IMR-90 (cell line): ENCODE measurements around the gene RAB33B. TPM values are rescaled to one million over a fixed set of nuclear protein-coding genes. Genes with fewer than 3 reads are reported as not detected.

Source experiments
- ATAC-seq: fragments of 200-7000 bp; cut with Tn5 transposase; 2 replicates; pipeline ENCODE4 v1.9.1; 2020; ENCODE audit warnings: low read depth, mild to moderate bottlenecking, moderate library complexity
- BruUV-seq: library from RNA; stranded (reverse); fragments of 400-500 nt; replicated peaks from 2 replicates; lab custom pipeline; 2021; lab: Mats Ljungman, UMichigan
- CTCF ChIA-PET: fragments of 300-600 bp; formaldehyde crosslinking; extraction: SDS; loops from one replicate; lab custom pipeline; 2021; ENCODE audit warnings: antibody characterized with exemption; lab: Yijun Ruan, JAX
- POLR2A ChIA-PET: fragments of 300-600 bp; sonication (Branson Sonifier 250); formaldehyde crosslinking; loops from one replicate; lab custom pipeline; 2022; ENCODE audit warnings: antibody characterized with exemption; ENCODE audit not compliant: unreplicated experiment; lab: Charles Lee
- DNase-seq: peaks from one replicate; pipeline ENCODE4 v3.0.0; 2013
- H2AFZ ChIP-seq: replicated peaks from 2 replicates; pipeline ENCODE3; 2013; ENCODE audit warnings: low read length, mild to moderate bottlenecking; ENCODE audit not compliant: poor library complexity
- H2AK5ac ChIP-seq: 2 replicates; pipeline ENCODE4 v1.6.1; 2013; ENCODE audit warnings: low read depth, low read length, inconsistent platforms
- H2AK9ac ChIP-seq: replicated peaks from 2 replicates; pipeline ENCODE3; 2013; ENCODE audit warnings: mild to moderate bottlenecking, low read depth, low read length, moderate library complexity; ENCODE audit not compliant: poor library complexity
- H2BK120ac ChIP-seq: 2 replicates; pipeline ENCODE4 v1.6.1; 2013; ENCODE audit warnings: low read depth, low read length, inconsistent platforms
- H2BK15ac ChIP-seq: 3 replicates; pipeline ENCODE4 v1.6.1; 2013; ENCODE audit warnings: low read depth, low read length, inconsistent platforms
- H2BK20ac ChIP-seq: 2 replicates; pipeline ENCODE4 v1.6.1; 2013; ENCODE audit warnings: low read depth, mild to moderate bottlenecking, inconsistent platforms, low read length, moderate library complexity
- H2BK5ac ChIP-seq: 2 replicates; pipeline ENCODE4 v1.6.1; 2013; ENCODE audit warnings: mild to moderate bottlenecking, low read depth, low read length, inconsistent platforms; ENCODE audit not compliant: poor library complexity, severe bottlenecking
- H3K14ac ChIP-seq: replicated peaks from 2 replicates; pipeline ENCODE4 v1.6.1; 2013; ENCODE audit warnings: low read depth, low read length, inconsistent platforms
- H3K18ac ChIP-seq: 2 replicates; pipeline ENCODE4 v1.6.1; 2013; ENCODE audit warnings: low read depth, low read length, control low read depth
- H3K23ac ChIP-seq: 2 replicates; pipeline ENCODE4 v1.6.1; 2013; ENCODE audit warnings: low read depth, low read length, inconsistent platforms
- H3K27ac ChIP-seq: 2 replicates; pipeline ENCODE4 v1.5.1; 2013; ENCODE audit warnings: mild to moderate bottlenecking, control low read depth, low read length; ENCODE audit not compliant: insufficient read depth
- H3K27me3 ChIP-seq: 2 replicates; pipeline ENCODE4 v1.6.1; 2013; ENCODE audit warnings: low read length; ENCODE audit not compliant: control insufficient read depth, insufficient read depth
- H3K36me3 ChIP-seq: 2 replicates; pipeline ENCODE4 v1.6.1; 2013; ENCODE audit warnings: low read length, mixed read lengths; ENCODE audit not compliant: control insufficient read depth, insufficient read depth
- H3K4ac ChIP-seq: 2 replicates; pipeline ENCODE4 v1.6.1; 2013; ENCODE audit warnings: low read depth, low read length, inconsistent platforms
- H3K4me1 ChIP-seq: 2 replicates; pipeline ENCODE4 v1.6.1; 2013; ENCODE audit warnings: low read length, mixed read lengths; ENCODE audit not compliant: control insufficient read depth, insufficient read depth
- H3K4me2 ChIP-seq: 2 replicates; pipeline ENCODE4 v1.6.1; 2013; ENCODE audit warnings: low read depth, mild to moderate bottlenecking, control low read depth, low read length, moderate library complexity
- H3K4me3 ChIP-seq: 2 replicates; pipeline ENCODE4 v1.5.1; 2013; ENCODE audit warnings: low read depth, mild to moderate bottlenecking, control low read depth, low read length, moderate library complexity; ENCODE audit not compliant: insufficient read depth
- H3K56ac ChIP-seq: 2 replicates; pipeline ENCODE4 v1.6.1; 2013; ENCODE audit warnings: low read length, inconsistent platforms; ENCODE audit not compliant: insufficient read depth; ENCODE audit errors: extremely low read depth
- H3K79me1 ChIP-seq, 2 experiments: 2 replicates each; pipeline ENCODE4 v1.6.1; 2013; ENCODE audit warnings: low read length in 2 of 2, inconsistent platforms in 1 of 2, low read depth in 1 of 2
- H3K9ac ChIP-seq: 2 replicates; pipeline ENCODE4 v1.6.1; 2013; ENCODE audit warnings: low read depth, low read length, control low read depth
- H3K9me1 ChIP-seq: 2 replicates; pipeline ENCODE4 v1.6.1; 2013; ENCODE audit warnings: low read length, inconsistent platforms; ENCODE audit not compliant: insufficient read depth
- H3K9me3 ChIP-seq: 2 replicates; pipeline ENCODE4 v1.6.1; 2013; ENCODE audit warnings: low read length; ENCODE audit not compliant: control insufficient read depth, insufficient read depth
- H4K20me1 ChIP-seq: 2 replicates; pipeline ENCODE4 v1.6.1; 2013; ENCODE audit warnings: low read length, inconsistent platforms; ENCODE audit not compliant: insufficient read depth
- H4K5ac ChIP-seq: 2 replicates; pipeline ENCODE4 v1.6.1; 2013; ENCODE audit warnings: mild to moderate bottlenecking, low read depth, low read length, control low read depth
- H4K8ac ChIP-seq, 2 experiments: 2 replicates each; pipeline ENCODE4 v1.6.1; 2013; ENCODE audit warnings: low read depth in 2 of 2, low read length in 2 of 2, control low read depth in 1 of 2, inconsistent platforms in 1 of 2
- H4K91ac ChIP-seq: 2 replicates; pipeline ENCODE4 v1.6.1; 2013; ENCODE audit warnings: low read depth, low read length, inconsistent platforms; ENCODE audit not compliant: insufficient read depth
- BHLHE40 ChIP-seq: fragments of 150-350 bp; IDR thresholded peaks from 2 replicates; pipeline ENCODE4 v1.6.1; 2016; ENCODE audit warnings: mild to moderate bottlenecking, low read depth, low read length
- CEBPB ChIP-seq: IDR thresholded peaks from 2 replicates; pipeline ENCODE4 v1.6.1; 2012; ENCODE audit warnings: low read depth, low read length, improper control_type of control experiment
- CHD1 ChIP-seq: IDR thresholded peaks from 2 replicates; pipeline ENCODE4 v1.6.1; 2012; ENCODE audit warnings: low read depth, low read length, improper control_type of control experiment
- FOS ChIP-seq: fragments of 150-350 bp; IDR thresholded peaks from 2 replicates; pipeline ENCODE4 v1.6.1; 2016; ENCODE audit warnings: low read depth, low read length
- MAFK ChIP-seq: IDR thresholded peaks from 2 replicates; pipeline ENCODE4 v1.6.1; 2012; ENCODE audit warnings: low read depth, low read length, improper control_type of control experiment
- MAZ ChIP-seq: IDR thresholded peaks from 2 replicates; pipeline ENCODE4 v1.6.1; 2012; ENCODE audit warnings: low read depth, mild to moderate bottlenecking, low read length, improper control_type of control experiment, moderate library complexity, borderline replicate concordance
- MXI1 ChIP-seq: IDR thresholded peaks from 2 replicates; pipeline ENCODE4 v1.6.1; 2012; ENCODE audit warnings: low read depth, mild to moderate bottlenecking, low read length, moderate library complexity, borderline replicate concordance
- NFE2L2 ChIP-seq: fragments of 150-350 bp; IDR thresholded peaks from 2 replicates; pipeline ENCODE4 v1.6.1; 2016; ENCODE audit warnings: low read depth, mild to moderate bottlenecking, low read length
- POLR2A ChIP-seq: IDR thresholded peaks from 2 replicates; pipeline ENCODE4 v1.6.1; 2012; ENCODE audit warnings: mild to moderate bottlenecking, low read depth, low read length
- RAD21 ChIP-seq: IDR thresholded peaks from 2 replicates; pipeline ENCODE4 v1.6.1; 2012; ENCODE audit warnings: low read length, improper control_type of control experiment
- RCOR1 ChIP-seq: IDR thresholded peaks from 2 replicates; pipeline ENCODE4 v1.6.1; 2012; ENCODE audit warnings: mild to moderate bottlenecking, low read length, improper control_type of control experiment; ENCODE audit not compliant: insufficient replicate concordance
- RFX5 ChIP-seq: IDR thresholded peaks from 2 replicates; pipeline ENCODE4 v1.8.0; 2012; ENCODE audit warnings: low read depth, mild to moderate bottlenecking, low read length, moderate library complexity
- SMC3 ChIP-seq: fragments of 150-350 bp; IDR thresholded peaks from 2 replicates; pipeline ENCODE4 v1.6.1; 2016; ENCODE audit warnings: low read depth, mild to moderate bottlenecking, antibody characterized with exemption, low read length, moderate library complexity
- WGBS, 2 experiments: methylation state at CpG; one replicate each; pipeline versions ENCODE4 v1.1.5 to v1.1.7; 2013; ENCODE audit warnings: missing lambda C conversion rate in 2 of 2; ENCODE audit not compliant: insufficient read length in 1 of 2; ENCODE audit errors: extremely low coverage in 2 of 2; 5-methylcytosine and 5-hydroxymethylcytosine counted together
- dilution Hi-C: fragments of 300-500 bp; cut with HindIII; formaldehyde crosslinking; loops from one replicate; pipeline ENCODE4 v1.14.3; 2018; ENCODE audit warnings: low sequenced_read_pairs; ENCODE audit not compliant: unreplicated experiment
- in situ Hi-C: fragments of 300-500 bp; cut with MboI; formaldehyde crosslinking; loops from 3 replicates; pipeline ENCODE4 v1.14.3; 2019; ENCODE audit warnings: low sequenced_read_pairs, inconsistent platforms, mixed read lengths
- intact Hi-C: fragments of 100-400 bp; cut with micrococcal nuclease; formaldehyde crosslinking; loops from 2 replicates; pipeline ENCODE4 v1.10.0; 2022
- polyA plus RNA-seq, 3 experiments: library from polyadenylated mRNA; depleted of rRNA; stranded (reverse); fragments of >200 nt; gene quantifications; 2 replicates each; pipeline ENCODE4 v1.2.3, GENCODE V29; 2012; ENCODE audit warnings: low replicate concordance in 1 of 3
- total RNA-seq: library from RNA; depleted of rRNA; stranded (reverse); fragments of >200 nt; gene quantifications from 2 replicates; pipeline ENCODE4 v1.2.3, GENCODE V29; 2012
- TF ChIP-seq, protein P1 (sequence below): conservative IDR thresholded peaks from 2 replicates; pipeline ENCODE4 v1.5.1; 2012; ENCODE audit warnings: mild to moderate bottlenecking, low read depth, low read length, improper control_type of control experiment
- TF ChIP-seq, protein P2 (sequence below): fragments of 150-350 bp; IDR thresholded peaks from 2 replicates; pipeline ENCODE4 v1.6.1; 2016; ENCODE audit warnings: low read depth, mild to moderate bottlenecking, low read length, moderate library complexity, borderline replicate concordance
- TF ChIP-seq, protein P3 (sequence below): fragments of 150-350 bp; IDR thresholded peaks from 2 replicates; pipeline ENCODE4 v1.6.1; 2017; ENCODE audit warnings: mild to moderate bottlenecking, antibody characterized with exemption, low read length, low read depth

Gene RAB33B
- total and polyA plus RNA-seq, 2 of the 4 experiments (the other 2 are of a cell fraction): 3.7 to 7.3 TPM

DNA sequence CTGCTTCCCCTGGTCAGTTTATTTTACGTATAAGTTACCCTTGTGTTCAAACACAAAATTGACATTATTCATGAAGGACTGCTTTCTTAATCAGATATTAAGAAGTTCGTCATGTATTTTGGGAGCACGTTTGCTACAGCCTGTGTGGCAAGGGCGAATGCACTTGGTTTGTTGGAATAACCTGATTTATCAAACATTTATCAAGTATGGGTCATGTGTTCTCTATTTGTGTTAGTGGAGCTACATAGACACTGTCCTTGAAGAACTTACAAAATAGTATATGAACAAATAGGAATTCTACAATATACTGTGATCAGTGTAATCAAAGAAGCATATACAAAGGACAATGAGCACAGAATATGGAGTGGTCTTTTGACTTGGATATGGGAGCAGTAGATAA is 22.4 kb downstream of the RAB33B start:
- Histone ChIP-seq H2BK120ac (no peak overlapping the region), H3K9me1 (no peaks in the 10 kb centered on the region), H3K4ac (no peak overlapping the region), H3K56ac (no peak overlapping the region), H3K4me1 (peaks cover 3% of the 10 kb centered on the region; the same call in 1 of the 2 replicates), H3K9ac (no peak overlapping the region), H2BK5ac (no peak overlapping the region), H3K23ac (no peak overlapping the region), H3K4me3 (no peak overlapping the region), H3K27me3 (no peaks in the 10 kb centered on the region), H2AFZ (no peak overlapping the region), H3K27ac (no peak overlapping the region), H3K9me3 (no peaks in the 10 kb centered on the region), H4K91ac (no peak overlapping the region), H3K36me3 (peaks cover 3% of the 10 kb centered on the region; the same call in 1 of the 2 replicates), H3K79me1 (peaks cover 2 to 4% of the 10 kb centered on the region in 2 experiments; a peak in 2 of 4 replicates), H2AK9ac (no peak overlapping the region), H4K20me1 (no peaks in the 10 kb centered on the region), H2BK15ac (no peak overlapping the region), H3K14ac (no peak overlapping the region), H2AK5ac (no peak overlapping the region), H4K5ac (no peak overlapping the region), H2BK20ac (no peak overlapping the region), H3K4me2 (no peak overlapping the region), H3K18ac (no peak overlapping the region), H4K8ac (no peak overlapping the region)
- WGBS, 2 experiments: no CpG with 5 or more reads among the region's 4 CpGs
- ATAC-seq (no peak), DNase-seq (no peak)
- dilution Hi-C loops (no loop called here), in situ Hi-C loops (no loop called here), intact Hi-C loops (no loop called here)
- POLR2A ChIA-PET: no interaction called here
- BruUV-seq: no TSS peak
- CTCF ChIA-PET: no interaction called here
- no peak for TF ChIP-seq FOS
- no peak for TF ChIP-seq BHLHE40
- TF ChIP-seq MAFK: no peak
- TF ChIP-seq CHD1: no peak
- no peak for TF ChIP-seq POLR2A
- no peak for TF ChIP-seq RAD21
- no peak for TF ChIP-seq RCOR1
- TF ChIP-seq, protein P1, sequence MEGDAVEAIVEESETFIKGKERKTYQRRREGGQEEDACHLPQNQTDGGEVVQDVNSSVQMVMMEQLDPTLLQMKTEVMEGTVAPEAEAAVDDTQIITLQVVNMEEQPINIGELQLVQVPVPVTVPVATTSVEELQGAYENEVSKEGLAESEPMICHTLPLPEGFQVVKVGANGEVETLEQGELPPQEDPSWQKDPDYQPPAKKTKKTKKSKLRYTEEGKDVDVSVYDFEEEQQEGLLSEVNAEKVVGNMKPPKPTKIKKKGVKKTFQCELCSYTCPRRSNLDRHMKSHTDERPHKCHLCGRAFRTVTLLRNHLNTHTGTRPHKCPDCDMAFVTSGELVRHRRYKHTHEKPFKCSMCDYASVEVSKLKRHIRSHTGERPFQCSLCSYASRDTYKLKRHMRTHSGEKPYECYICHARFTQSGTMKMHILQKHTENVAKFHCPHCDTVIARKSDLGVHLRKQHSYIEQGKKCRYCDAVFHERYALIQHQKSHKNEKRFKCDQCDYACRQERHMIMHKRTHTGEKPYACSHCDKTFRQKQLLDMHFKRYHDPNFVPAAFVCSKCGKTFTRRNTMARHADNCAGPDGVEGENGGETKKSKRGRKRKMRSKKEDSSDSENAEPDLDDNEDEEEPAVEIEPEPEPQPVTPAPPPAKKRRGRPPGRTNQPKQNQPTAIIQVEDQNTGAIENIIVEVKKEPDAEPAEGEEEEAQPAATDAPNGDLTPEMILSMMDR: no peak
- TF ChIP-seq, protein P2, sequence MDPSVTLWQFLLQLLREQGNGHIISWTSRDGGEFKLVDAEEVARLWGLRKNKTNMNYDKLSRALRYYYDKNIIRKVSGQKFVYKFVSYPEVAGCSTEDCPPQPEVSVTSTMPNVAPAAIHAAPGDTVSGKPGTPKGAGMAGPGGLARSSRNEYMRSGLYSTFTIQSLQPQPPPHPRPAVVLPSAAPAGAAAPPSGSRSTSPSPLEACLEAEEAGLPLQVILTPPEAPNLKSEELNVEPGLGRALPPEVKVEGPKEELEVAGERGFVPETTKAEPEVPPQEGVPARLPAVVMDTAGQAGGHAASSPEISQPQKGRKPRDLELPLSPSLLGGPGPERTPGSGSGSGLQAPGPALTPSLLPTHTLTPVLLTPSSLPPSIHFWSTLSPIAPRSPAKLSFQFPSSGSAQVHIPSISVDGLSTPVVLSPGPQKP: no peak
- TF ChIP-seq MXI1: no peak
- no peak for TF ChIP-seq RFX5
- no peak for TF ChIP-seq MAZ
- no peak for TF ChIP-seq CEBPB
- TF ChIP-seq, protein P3, sequence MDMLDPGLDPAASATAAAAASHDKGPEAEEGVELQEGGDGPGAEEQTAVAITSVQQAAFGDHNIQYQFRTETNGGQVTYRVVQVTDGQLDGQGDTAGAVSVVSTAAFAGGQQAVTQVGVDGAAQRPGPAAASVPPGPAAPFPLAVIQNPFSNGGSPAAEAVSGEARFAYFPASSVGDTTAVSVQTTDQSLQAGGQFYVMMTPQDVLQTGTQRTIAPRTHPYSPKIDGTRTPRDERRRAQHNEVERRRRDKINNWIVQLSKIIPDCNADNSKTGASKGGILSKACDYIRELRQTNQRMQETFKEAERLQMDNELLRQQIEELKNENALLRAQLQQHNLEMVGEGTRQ: no peak
- TF ChIP-seq NFE2L2: no peak
- TF ChIP-seq SMC3: no peak
